Subcutaneous abdominal adipose tissue (tissue), 5 donors: ENCODE data around the gene DENND1A.
A peak's percentile ranks its signal among the peaks of the same experiment; 100 is the strongest.

Experiments
- H3K27ac ChIP-seq: one replicate; pipeline ENCODE4 v1.7.0; 2013; ENCODE audit warnings: low read depth, mild to moderate bottlenecking, inconsistent platforms, low read length, moderate library complexity
- H3K27me3 ChIP-seq, 5 donors: one replicate each; pipeline ENCODE4 v1.7.0; 2013; ENCODE audit warnings: low read length in 5 of 5, inconsistent platforms in 1 of 5; ENCODE audit not compliant: control insufficient read depth in 5 of 5, insufficient read depth in 4 of 5
- H3K36me3 ChIP-seq, 5 donors: one replicate each; pipeline ENCODE4 v1.7.0; 2013; ENCODE audit warnings: low read length in 5 of 5; ENCODE audit not compliant: control insufficient read depth in 5 of 5, insufficient read depth in 5 of 5
- H3K4me1 ChIP-seq, 5 donors: one replicate each; pipeline ENCODE4 v1.7.0; 2013; ENCODE audit warnings: low read length in 5 of 5, mild to moderate bottlenecking in 3 of 5, moderate library complexity in 1 of 5; ENCODE audit not compliant: control insufficient read depth in 5 of 5, insufficient read depth in 5 of 5
- H3K4me3 ChIP-seq, 5 donors: one replicate each; pipeline ENCODE4 v1.7.0; 2013; ENCODE audit warnings: low read length in 5 of 5, low read depth in 1 of 5
- H3K9ac ChIP-seq, 5 donors: one replicate each; pipeline ENCODE4 v1.7.0; 2013; ENCODE audit warnings: low read length in 5 of 5, mild to moderate bottlenecking in 4 of 5, moderate library complexity in 3 of 5
- H3K9me3 ChIP-seq, 5 donors: one replicate each; pipeline ENCODE4 v1.7.0; 2013; ENCODE audit warnings: low read length in 5 of 5; ENCODE audit not compliant: control insufficient read depth in 5 of 5
- donor health status: healthy.
- donor health status: healthy.
- donor health status: healthy.
- donor health status: healthy.
- donor health status: healthy.

The DENND1A gene

DNA sequence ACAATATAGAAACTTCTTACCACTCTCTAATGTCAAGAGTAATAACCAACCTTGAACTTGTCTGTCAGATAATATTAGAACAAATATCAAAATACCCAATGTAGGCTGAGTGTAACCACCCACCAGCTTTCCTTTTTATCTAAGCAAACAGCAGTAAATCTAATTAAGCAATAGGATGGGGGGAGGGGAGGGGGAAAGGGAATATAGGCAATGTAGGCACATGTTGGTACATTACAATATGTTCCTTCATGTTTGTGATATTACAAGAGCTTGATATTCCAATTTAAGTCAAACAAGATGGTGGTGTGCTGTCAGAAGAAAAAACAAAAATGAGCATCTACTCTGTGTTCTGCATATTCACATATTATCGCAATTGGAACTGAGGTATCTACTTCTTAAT is 158.2 kb downstream of the DENND1A start:
- Histone ChIP-seq H3K36me3 (no peaks in the 10 kb centered on the region), H3K4me3 (no peak overlapping the region), H3K4me1 (no peaks in the 10 kb centered on the region), H3K9me3 (no peaks in the 10 kb centered on the region), H3K27ac (no peak overlapping the region), H3K27me3 (no peaks in the 10 kb centered on the region), H3K9ac (no peak overlapping the region)

DNA sequence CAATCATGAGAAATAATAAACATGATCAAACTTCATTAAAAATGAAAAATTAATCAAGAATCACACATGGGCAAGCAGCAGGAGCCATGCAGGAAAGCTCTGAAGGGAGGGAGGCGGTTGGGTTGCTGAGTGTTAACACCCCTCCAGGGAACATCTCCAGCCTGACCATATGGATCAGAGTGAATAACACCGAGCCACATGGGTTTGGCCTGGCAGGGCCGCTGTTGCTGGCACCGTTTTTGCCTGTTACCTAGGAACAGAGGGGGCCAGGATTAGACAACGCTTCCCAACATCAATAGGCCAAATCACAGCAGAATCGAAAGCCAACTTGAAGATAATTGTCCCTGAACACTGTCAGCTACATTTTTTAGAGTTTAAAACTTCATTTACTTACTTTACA is 160.2 kb downstream of the DENND1A start:
- H3K9me3 ChIP-seq = no peaks in the 10 kb centered on the region
- no peak overlapping the region for H3K9ac ChIP-seq
- no peak overlapping the region for H3K27ac ChIP-seq
- no peak overlapping the region for H3K4me3 ChIP-seq
- no peaks in the 10 kb centered on the region for H3K36me3 ChIP-seq
- H3K4me1 ChIP-seq = no peaks in the 10 kb centered on the region
- no peaks in the 10 kb centered on the region for H3K27me3 ChIP-seq

GRCh38 chr9:123763910-123764588 is 165.9 kb downstream of the DENND1A start:
- H3K27ac ChIP-seq = no peak overlapping the region
- peaks cover 0 to 6% (median 0%) of the 10 kb centered on the region in 5 donors for H3K4me1 ChIP-seq
- H3K9me3 ChIP-seq = no peaks in the 10 kb centered on the region
- H3K36me3 ChIP-seq = no peaks in the 10 kb centered on the region
- H3K9ac ChIP-seq = no peak overlapping the region
- H3K4me3 ChIP-seq = no peak overlapping the region
- H3K27me3 ChIP-seq = no peaks in the 10 kb centered on the region

GRCh38 chr9:123761905-123762605 is 167.9 kb downstream of the DENND1A start:
- H3K9ac ChIP-seq = no peak overlapping the region
- no peak overlapping the region for H3K4me3 ChIP-seq
- peaks cover 0 to 14% (median 9%) of the 10 kb centered on the region in 5 donors for H3K4me1 ChIP-seq
- peaks cover 0 to 1% (median 0%) of the 10 kb centered on the region in 5 donors for H3K36me3 ChIP-seq
- no peaks in the 10 kb centered on the region for H3K9me3 ChIP-seq
- no peak overlapping the region for H3K27ac ChIP-seq
- no peaks in the 10 kb centered on the region for H3K27me3 ChIP-seq

- H3K27me3 ChIP-seq = no peaks in the 10 kb centered on the region
- no peak overlapping the region for H3K9ac ChIP-seq
- no peak overlapping the region for H3K27ac ChIP-seq
- H3K9me3 ChIP-seq = no peaks in the 10 kb centered on the region
- H3K36me3 ChIP-seq = peaks cover 0 to 9% (median 2%) of the 10 kb centered on the region in 5 donors
- peak overlapping the region in 1 of 5 donors; percentile 7 for H3K4me3 ChIP-seq
- H3K4me1 ChIP-seq = peaks cover 0 to 14% (median 9%) of the 10 kb centered on the region in 5 donors
Observed at GRCh38 chr9:123757960-123758359, 172.0 kb downstream of the DENND1A start.

DNA sequence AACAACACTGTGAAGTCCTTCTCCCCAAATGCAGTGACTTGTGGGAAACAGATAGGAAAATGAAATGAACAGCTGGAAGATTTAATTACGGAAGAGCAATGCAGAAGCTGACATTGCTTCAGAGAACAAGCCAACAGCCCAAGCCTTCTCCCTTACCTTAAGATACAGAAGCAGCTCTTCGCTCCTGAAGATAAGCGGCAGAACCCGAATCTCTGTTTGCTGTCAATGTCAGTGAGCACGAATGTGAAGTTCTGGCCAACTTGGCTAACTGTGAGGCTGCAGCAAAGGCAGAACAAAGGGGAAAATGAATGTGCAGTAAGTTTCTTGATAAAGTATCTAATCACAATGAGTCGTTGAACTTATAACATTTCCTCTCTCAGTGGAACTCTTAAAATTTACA is 172.4 kb downstream of the DENND1A start:
- H3K27me3 ChIP-seq = no peaks in the 10 kb centered on the region
- H3K4me1 ChIP-seq = peaks cover 0 to 14% (median 9%) of the 10 kb centered on the region in 5 donors
- peaks cover 0 to 9% (median 2%) of the 10 kb centered on the region in 5 donors for H3K36me3 ChIP-seq
- no peak overlapping the region for H3K27ac ChIP-seq
- H3K9ac ChIP-seq = no peak overlapping the region
- H3K4me3 ChIP-seq = no peak overlapping the region
- no peaks in the 10 kb centered on the region for H3K9me3 ChIP-seq

DNA sequence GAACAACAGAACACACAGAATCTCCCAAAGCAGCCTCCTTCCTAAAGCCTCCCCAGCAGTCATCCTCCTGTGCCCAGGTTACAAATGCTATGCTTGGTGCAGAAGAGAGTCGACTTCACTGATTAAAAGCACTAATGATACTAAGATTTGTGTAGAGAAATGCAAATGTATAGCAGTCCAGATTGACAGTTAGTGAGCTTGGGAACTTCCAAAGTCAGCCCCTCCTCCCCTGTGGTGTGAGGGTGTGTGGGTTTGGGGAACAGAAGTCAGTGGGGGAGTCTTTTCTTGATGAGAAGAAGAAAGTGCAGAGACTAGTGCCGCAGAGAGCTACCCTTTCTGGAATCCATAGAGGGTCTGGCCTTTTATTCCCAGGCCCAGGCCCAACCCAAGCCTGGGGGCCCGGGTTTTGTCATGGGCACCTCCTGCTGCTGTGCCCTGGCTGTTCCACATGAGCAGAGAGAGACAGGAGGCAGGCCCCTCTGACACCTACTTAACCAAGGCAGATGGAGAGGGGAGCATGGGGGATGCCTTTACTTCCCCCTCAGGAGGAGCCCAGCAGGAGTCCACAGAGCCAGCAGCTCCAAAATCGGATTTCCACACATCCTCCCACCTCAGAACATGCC is 173.3 kb downstream of the DENND1A start:
- Histone ChIP-seq H3K9ac (no peak overlapping the region), H3K27ac (no peak overlapping the region), H3K27me3 (no peaks in the 10 kb centered on the region), H3K36me3 (peaks cover 0 to 9% (median 2%) of the 10 kb centered on the region in 5 donors), H3K4me3 (no peak overlapping the region), H3K9me3 (no peaks in the 10 kb centered on the region), H3K4me1 (peaks cover 0 to 10% (median 6%) of the 10 kb centered on the region in 5 donors)

GRCh38 chr9:123753669-123754258 is 176.2 kb downstream of the DENND1A start:
- Histone ChIP-seq H3K27ac (no peak overlapping the region), H3K27me3 (no peaks in the 10 kb centered on the region), H3K9ac (no peak overlapping the region), H3K9me3 (no peaks in the 10 kb centered on the region), H3K4me1 (peaks cover 0 to 13% (median 8%) of the 10 kb centered on the region in 5 donors), H3K36me3 (peaks cover 0 to 9% (median 2%) of the 10 kb centered on the region in 5 donors), H3K4me3 (no peak overlapping the region)

DNA sequence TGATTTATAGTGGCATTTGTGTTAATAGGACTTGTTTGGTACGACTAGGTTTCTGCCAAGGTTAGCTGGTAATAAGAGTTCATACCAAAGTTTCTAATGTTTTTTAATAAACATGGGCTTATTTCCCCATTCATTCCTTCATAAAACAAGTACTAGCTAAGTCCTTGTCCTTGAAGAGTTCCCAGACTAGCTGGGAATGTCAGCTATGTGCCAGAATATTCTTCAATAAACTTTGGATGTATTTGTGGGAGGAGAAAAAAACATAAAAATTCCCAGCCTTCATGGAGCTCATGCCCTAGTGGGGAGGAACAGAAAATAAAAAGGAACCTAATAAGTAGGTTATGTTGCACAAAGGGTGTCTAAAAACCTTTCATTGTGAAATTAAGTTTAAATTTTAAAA is 176.9 kb downstream of the DENND1A start:
- no peak overlapping the region for H3K4me3 ChIP-seq
- H3K4me1 ChIP-seq = peaks cover 0 to 10% (median 8%) of the 10 kb centered on the region in 5 donors
- no peak overlapping the region for H3K9ac ChIP-seq
- peaks cover 0 to 9% (median 2%) of the 10 kb centered on the region in 5 donors for H3K36me3 ChIP-seq
- H3K27me3 ChIP-seq = no peaks in the 10 kb centered on the region
- H3K9me3 ChIP-seq = no peaks in the 10 kb centered on the region
- no peak overlapping the region for H3K27ac ChIP-seq
